DOHH2 (cell line): ENCODE data around the gene HIC1.

Source experiments
- H3F3A ChIP-seq: fragments of 200-600 bp; sonication (generic), shearing (Covaris generic); 2 replicates; pipeline ENCODE4 v1.6.0; 2016; ENCODE audit warnings: antibody characterized with exemption, mild to moderate bottlenecking; ENCODE audit not compliant: control insufficient read depth, insufficient read depth
- H3K27ac ChIP-seq: fragments of 200-600 bp; sonication (generic); 2 replicates; pipeline ENCODE4 v1.5.1; 2014; ENCODE audit warnings: low read depth, mild to moderate bottlenecking, low read length, moderate library complexity
- H3K27me3 ChIP-seq: fragments of 200-600 bp; sonication (generic); 2 replicates; pipeline ENCODE4 v1.6.1; 2014; ENCODE audit warnings: mild to moderate bottlenecking, low read length, mixed read lengths; ENCODE audit not compliant: control insufficient read depth
- H3K36me3 ChIP-seq: fragments of 200-600 bp; sonication (generic); 2 replicates; pipeline ENCODE4 v1.6.1; 2014; ENCODE audit warnings: mild to moderate bottlenecking, low read length, moderate library complexity, mixed read lengths; ENCODE audit not compliant: control insufficient read depth
- H3K4me1 ChIP-seq: fragments of 200-600 bp; sonication (generic); 2 replicates; pipeline ENCODE4 v1.6.1; 2014; ENCODE audit warnings: mild to moderate bottlenecking, low read length, mixed read lengths; ENCODE audit not compliant: control insufficient read depth
- H3K4me2 ChIP-seq: fragments of 200-600 bp; sonication (generic); 2 replicates; pipeline ENCODE4 v1.6.0; 2014; ENCODE audit warnings: mild to moderate bottlenecking, low read length, moderate library complexity
- H3K4me3 ChIP-seq: fragments of 200-600 bp; sonication (generic); 2 replicates; pipeline ENCODE4 v1.5.1; 2014; ENCODE audit warnings: mild to moderate bottlenecking, low read length, mixed read lengths
- H3K79me2 ChIP-seq: fragments of 200-600 bp; sonication (generic); 2 replicates; pipeline ENCODE4 v1.6.1; 2014; ENCODE audit warnings: mild to moderate bottlenecking, low read length, mixed read lengths; ENCODE audit not compliant: control insufficient read depth
- H3K9me2 ChIP-seq: fragments of 200-600 bp; sonication (generic); replicated peaks from 2 replicates; pipeline ENCODE4 v1.6.1; 2014; ENCODE audit warnings: mild to moderate bottlenecking, low read length, mixed read lengths; ENCODE audit not compliant: control insufficient read depth
- H3K9me3 ChIP-seq: fragments of 200-600 bp; sonication (generic); 2 replicates; pipeline ENCODE4 v1.6.1; 2014; ENCODE audit warnings: antibody characterized with exemption, low read length, mixed read lengths; ENCODE audit not compliant: control insufficient read depth, insufficient read depth
- H4K20me1 ChIP-seq: fragments of 200-600 bp; sonication (generic); 2 replicates; pipeline ENCODE4 v1.6.0; 2014; ENCODE audit warnings: low read depth, mild to moderate bottlenecking, antibody characterized with exemption, low read length, moderate library complexity; ENCODE audit not compliant: control insufficient read depth, insufficient read depth
- CTCF ChIP-seq: fragments of 200-600 bp; sonication (generic); IDR thresholded peaks from one replicate; pipeline ENCODE4 v1.5.1; 2014; ENCODE audit warnings: antibody characterized with exemption, mild to moderate bottlenecking, low read depth, low read length; ENCODE audit not compliant: poor library complexity, severe bottlenecking
- EZH2phosphoT487 ChIP-seq: fragments of 200-600 bp; sonication (generic); IDR thresholded peaks from 2 replicates; pipeline ENCODE4 v1.6.1; 2017; ENCODE audit warnings: borderline replicate concordance, mild to moderate bottlenecking, antibody characterized with exemption, low read length, moderate library complexity, mixed read lengths

The HIC1 gene

GRCh38 chr17:2101448-2102257, 46.8 kb downstream of the HIC1 start:
- no peaks in the 10 kb centered on the region for H3K9me3 ChIP-seq
- H3K27ac ChIP-seq: no peak overlapping the region
- H3K27me3 ChIP-seq: no peaks in the 10 kb centered on the region
- no peak overlapping the region for H3K4me2 ChIP-seq
- no peaks in the 10 kb centered on the region for H3K4me1 ChIP-seq
- no peaks in the 10 kb centered on the region for H3F3A ChIP-seq
- no peaks in the 10 kb centered on the region for H3K36me3 ChIP-seq
- H4K20me1 ChIP-seq: no peaks in the 10 kb centered on the region
- H3K9me2 ChIP-seq: no peaks in the 10 kb centered on the region
- TF ChIP-seq EZH2phosphoT487 (no peak), CTCF (no peak)
- H3K79me2 ChIP-seq: no peaks in the 10 kb centered on the region
- no peak overlapping the region for H3K4me3 ChIP-seq

GRCh38 chr17:2102931-2103809, 48.3 kb downstream of the HIC1 start:
- Histone ChIP-seq H3K27ac (no peak overlapping the region), H3K36me3 (no peaks in the 10 kb centered on the region), H3F3A (no peaks in the 10 kb centered on the region), H3K4me2 (no peak overlapping the region), H4K20me1 (no peaks in the 10 kb centered on the region), H3K9me3 (no peaks in the 10 kb centered on the region), H3K27me3 (no peaks in the 10 kb centered on the region), H3K79me2 (no peaks in the 10 kb centered on the region), H3K9me2 (no peaks in the 10 kb centered on the region), H3K4me3 (no peak overlapping the region), H3K4me1 (peaks cover 8% of the 10 kb centered on the region)
- no peak for TF ChIP-seq EZH2phosphoT487
- no peak for TF ChIP-seq CTCF

- Histone ChIP-seq H4K20me1 (no peaks in the 10 kb centered on the region), H3K36me3 (no peaks in the 10 kb centered on the region), H3F3A (no peaks in the 10 kb centered on the region), H3K9me2 (no peaks in the 10 kb centered on the region), H3K9me3 (no peaks in the 10 kb centered on the region), H3K4me2 (no peak overlapping the region), H3K79me2 (no peaks in the 10 kb centered on the region), H3K4me1 (peaks cover 17% of the 10 kb centered on the region), H3K27ac (no peak overlapping the region), H3K27me3 (no peaks in the 10 kb centered on the region), H3K4me3 (no peak overlapping the region)
- TF ChIP-seq EZH2phosphoT487 (no peak), CTCF (no peak)
Measured at GRCh38 chr17:2105663-2106062, 50.8 kb downstream of the HIC1 start.
